Epithelial cell of proximal tubule (primary cell): ENCODE results near the gene TRIM74. TPM values are rescaled to one million over a fixed set of nuclear protein-coding genes. Genes with fewer than 3 reads are reported as not detected.
A peak's percentile ranks its signal among the peaks of the same experiment; 100 is the strongest.
"Not testable (repeated sequence)": the region's sequence is repeated elsewhere in the genome, so short reads cannot be mapped to it uniquely, and the experiment has no call there.

Experiments
- DNase-seq: peaks from one replicate; pipeline ENCODE4 v3.0.0-alpha.2; 2011; ENCODE audit warnings: low read depth
- H3K4me3 ChIP-seq: 2 replicates; pipeline ENCODE4 v1.5.1; 2011; ENCODE audit warnings: low read depth, mild to moderate bottlenecking, low read length
- total RNA-seq: library from RNA; depleted of rRNA; stranded (reverse); fragments of >200 nt; gene quantifications from 2 replicates; pipeline ENCODE4 v1.2.3, GENCODE V29; 2015

The TRIM74 gene
- total RNA-seq = not detected in 2 replicates

DNA sequence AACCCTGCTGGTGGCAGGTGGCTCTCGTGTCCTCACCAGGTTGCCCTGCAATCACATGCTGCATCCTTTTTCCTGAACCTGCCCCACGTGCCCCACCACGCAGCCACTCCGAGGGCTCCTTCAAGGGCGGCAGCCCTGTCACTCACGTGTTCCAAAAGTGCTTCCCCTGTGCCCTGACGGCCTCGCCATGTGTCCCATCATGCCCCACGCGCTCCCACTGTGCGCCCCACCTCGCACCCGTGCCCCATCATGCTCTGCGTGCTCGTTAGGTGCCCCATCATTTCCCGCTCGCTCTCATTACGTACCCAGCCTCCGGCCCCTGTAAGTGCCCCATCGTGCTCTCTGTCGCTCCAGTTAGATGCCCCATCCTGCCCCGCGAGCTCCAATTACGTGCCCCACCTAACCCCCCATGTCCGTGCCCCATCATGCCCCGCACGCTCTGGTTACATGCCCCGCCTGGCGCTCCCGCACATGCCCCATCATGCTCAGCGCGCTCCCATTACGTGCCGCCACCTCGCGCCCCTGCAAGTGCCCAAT lies at the start of gene TRIM74:
TSS of gene TRIM74 (minus strand) at position 487 of the 537 bp plus-strand sequence. CDS start 3,309 bp downstream, outside the sequence.
- not testable (repeated sequence) for DNase-seq

GRCh38 chr7:73006491-73006890 lies 37.2 kb upstream of the TRIM74 start:
- peak overlapping the region; percentile 46 for H3K4me3 ChIP-seq
- not testable (repeated sequence) for DNase-seq

More for the DNA sequence above, at the start of gene TRIM74:
- H3K4me3 ChIP-seq = not testable (repeated sequence)

DNA sequence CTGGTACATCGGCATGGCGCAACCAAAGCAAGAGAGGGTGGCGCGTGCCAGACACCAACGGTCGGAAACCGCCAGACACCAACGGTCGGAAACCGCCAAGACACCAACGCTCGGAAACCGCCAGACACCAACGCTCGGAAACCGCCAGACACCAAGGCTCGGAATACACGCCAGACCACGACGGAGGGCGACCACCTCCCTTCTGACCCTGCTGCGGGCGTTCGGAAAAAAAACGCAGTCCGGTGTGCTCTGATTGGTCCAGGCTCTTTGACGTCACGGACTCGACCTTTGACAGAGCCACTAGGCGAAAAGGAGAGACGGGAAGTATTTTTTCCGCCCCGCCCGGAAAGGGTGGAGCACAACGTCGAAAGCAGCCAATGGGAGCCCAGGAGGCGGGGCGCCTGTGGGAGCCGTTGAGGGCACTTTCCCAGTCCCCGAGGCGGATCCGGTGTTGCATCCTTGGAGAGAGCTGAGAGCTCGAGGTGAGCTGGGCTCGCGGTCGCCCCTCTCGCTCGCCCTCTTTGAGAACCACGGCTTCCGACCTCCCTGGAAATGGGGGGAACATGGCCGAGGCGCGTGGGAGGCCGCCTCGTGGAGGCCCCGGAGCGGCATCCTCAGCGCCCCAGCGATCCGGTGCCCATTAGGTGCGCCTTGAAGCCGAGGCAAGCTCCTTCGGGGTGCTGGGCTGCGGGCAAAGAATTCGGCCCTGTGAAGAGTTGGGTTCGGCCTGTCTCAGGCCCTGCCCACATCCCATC lies 36.6 kb upstream of the TRIM74 start:
- DNase-seq = not testable (repeated sequence)
- peak overlapping the region; percentile 57 for H3K4me3 ChIP-seq

DNA sequence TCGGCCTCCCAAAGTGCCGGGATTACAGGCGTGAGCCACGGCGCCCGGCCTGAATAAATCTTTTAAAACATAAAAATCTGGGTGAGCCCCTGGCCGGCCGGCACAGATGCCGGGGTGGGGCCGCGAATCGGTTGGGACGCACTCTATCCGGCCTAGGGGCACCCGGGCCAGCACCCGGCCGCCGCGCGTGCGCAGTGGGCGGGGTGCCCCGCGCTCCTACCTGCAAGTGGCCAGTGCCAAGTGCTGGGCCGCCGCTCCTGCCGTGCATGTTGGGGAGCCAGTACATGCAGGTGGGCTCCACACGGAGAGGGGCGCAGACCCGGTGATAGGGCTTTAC lies 36.1 kb upstream of the TRIM74 start:
- peak overlapping the region; percentile 57 for H3K4me3 ChIP-seq
- not testable (repeated sequence) for DNase-seq

- not testable (repeated sequence) for H3K4me3 ChIP-seq
Observed at GRCh38 chr7:72997887-72998468, 28.7 kb upstream of the TRIM74 start.

GRCh38 chr7:72997447-72997846 lies 28.2 kb upstream of the TRIM74 start:
- DNase-seq, H3K4me3 ChIP-seq: not testable (repeated sequence)

More at GRCh38 chr7:72997887-72998468, 28.7 kb upstream of the TRIM74 start:
- DNase-seq = not testable (repeated sequence)

- H3K4me3 ChIP-seq, DNase-seq: not testable (repeated sequence)
Observed at GRCh38 chr7:72995484-72995883, 26.2 kb upstream of the TRIM74 start.

DNA sequence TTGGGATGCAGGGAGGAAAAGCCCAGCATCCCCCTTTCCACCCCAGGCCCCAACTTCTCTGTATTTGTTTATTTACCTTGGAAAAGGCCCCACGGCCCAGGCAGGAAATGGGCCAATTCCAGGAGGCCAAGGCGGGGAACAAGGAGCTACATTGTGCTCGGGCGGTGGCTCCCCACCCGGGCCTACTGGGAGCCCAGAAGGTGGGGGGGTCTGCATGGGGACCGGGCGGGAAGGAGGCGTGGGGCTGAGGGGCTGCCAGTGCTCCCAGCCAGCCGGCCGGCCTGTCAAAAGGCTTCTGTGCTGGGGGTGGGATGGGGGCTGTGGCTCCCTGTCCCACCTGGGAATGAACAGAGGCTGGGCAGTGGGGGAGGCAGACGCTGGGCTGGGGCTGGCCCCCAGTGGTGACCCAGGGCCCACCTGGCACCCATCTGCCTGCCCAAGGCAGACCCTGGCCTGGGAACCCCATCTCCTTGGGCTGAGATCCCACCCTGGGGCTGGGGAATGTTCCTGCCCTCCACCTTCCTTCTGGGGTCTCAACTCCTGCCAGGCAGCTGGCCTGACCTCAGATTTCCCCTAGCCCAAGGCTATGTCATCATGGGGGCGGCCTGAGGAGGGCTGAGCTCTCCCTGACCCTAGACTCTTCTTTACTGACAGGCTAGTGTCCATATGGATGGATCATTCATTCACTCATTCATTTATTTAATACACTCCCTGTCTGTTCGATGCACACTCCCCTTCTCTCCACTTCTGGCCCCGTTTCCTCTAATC lies 21.1 kb upstream of the TRIM74 start:
- not testable (repeated sequence) for H3K4me3 ChIP-seq, DNase-seq

- H3K4me3 ChIP-seq = not testable (repeated sequence)
Observed at GRCh38 chr7:72982084-72982483, 12.8 kb upstream of the TRIM74 start.

GRCh38 chr7:72980382-72980781 lies 11.1 kb upstream of the TRIM74 start:
- not testable (repeated sequence) for DNase-seq

More at GRCh38 chr7:72982084-72982483, 12.8 kb upstream of the TRIM74 start:
- DNase-seq = not testable (repeated sequence)

GRCh38 chr7:72976434-72976833 lies 7.2 kb upstream of the TRIM74 start:
- DNase-seq, H3K4me3 ChIP-seq: not testable (repeated sequence)

More at GRCh38 chr7:72980382-72980781, 11.1 kb upstream of the TRIM74 start:
- H3K4me3 ChIP-seq = not testable (repeated sequence)

- H3K4me3 ChIP-seq, DNase-seq: not testable (repeated sequence)
Observed at GRCh38 chr7:72975656-72976286, 6.5 kb upstream of the TRIM74 start.

DNA sequence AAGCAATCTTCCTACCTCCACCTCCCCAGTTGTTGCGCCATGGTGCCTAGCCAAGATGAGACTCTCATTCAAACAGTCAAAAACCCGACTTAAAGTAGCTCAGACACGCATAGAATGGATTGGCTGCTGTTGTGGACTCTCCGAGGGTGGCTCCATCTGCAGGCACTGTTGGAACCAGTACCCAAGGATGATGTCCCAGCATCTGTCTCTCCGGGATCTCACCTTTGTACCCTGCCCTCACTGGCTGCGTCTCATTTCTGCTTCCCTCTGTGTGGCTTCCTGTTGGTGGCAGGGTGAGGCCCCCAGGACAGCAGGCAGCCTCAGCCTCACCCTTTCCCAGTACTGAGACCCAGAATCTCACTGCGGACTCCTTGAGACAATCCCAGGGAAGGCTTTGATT lies 5.5 kb upstream of the TRIM74 start:
- DNase-seq, H3K4me3 ChIP-seq: not testable (repeated sequence)

- not testable (repeated sequence) for DNase-seq, H3K4me3 ChIP-seq
Observed at GRCh38 chr7:72971505-72971904, 2.2 kb upstream of the TRIM74 start.

- not testable (repeated sequence) for H3K4me3 ChIP-seq, DNase-seq
Observed at GRCh38 chr7:72969688-72970087, 422 bp upstream of the TRIM74 start.

- not testable (repeated sequence) for DNase-seq, H3K4me3 ChIP-seq
Observed at GRCh38 chr7:72966892-72967291, 2.4 kb downstream of the TRIM74 start.

DNA sequence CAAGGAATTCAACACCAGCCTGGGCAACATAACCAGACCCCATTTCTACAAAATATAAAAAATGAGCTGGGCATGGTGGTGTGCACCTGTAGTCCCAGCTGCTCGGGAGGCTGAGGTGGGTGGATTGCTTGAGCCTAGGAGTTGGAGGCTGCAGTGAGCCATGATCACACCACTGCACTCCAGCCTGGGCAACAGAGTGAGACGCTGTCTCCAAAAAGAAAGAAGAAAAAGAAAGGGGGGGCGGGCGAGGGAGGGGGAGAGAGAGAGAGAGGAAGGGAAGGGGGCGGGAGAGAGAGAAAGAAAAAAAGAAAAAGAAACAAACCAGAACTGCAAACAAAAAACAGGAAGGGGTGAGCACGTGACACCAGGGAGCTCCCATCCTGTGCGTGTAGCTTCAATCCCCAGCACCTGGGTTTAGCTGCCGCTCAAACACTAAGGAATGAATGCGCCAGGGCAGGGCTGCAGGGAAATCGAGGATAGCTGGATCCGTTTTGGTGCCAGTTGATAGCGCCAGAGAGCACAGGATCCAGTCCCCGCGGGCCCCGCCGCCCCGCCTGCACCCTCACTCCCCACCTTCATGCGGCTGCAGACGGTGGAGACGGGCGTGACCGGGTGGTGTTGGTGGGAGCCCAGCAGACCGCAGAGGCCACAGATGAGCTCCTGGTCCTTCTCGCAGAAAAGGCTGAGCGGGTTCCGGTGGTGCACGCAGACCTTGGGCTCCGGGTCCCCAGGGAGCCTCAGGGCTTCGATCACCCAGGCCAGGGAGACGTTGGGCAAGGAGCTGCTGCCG lies 3.9 kb downstream of the TRIM74 start:
- not testable (repeated sequence) for DNase-seq, H3K4me3 ChIP-seq

DNA sequence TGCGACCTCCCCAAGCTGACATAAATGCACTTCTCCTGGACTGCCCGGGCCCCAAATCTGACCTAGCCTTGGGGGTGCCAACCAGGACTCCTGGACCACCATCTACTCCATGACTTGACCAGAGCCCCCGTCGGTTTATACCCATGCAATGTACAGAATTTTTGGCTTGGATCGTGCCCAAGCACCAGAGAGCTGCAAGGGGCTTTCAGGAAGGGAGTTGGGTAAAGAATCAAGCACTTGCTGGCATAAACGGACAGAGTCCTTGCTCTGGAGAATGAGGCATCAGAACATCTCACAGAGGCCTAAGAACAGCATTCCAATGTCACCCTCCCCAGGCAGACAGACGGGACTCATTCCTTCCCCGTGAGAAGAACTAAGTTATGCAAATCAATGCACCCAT lies 6.2 kb downstream of the TRIM74 start:
- DNase-seq, H3K4me3 ChIP-seq: not testable (repeated sequence)
